PC-3 (cell line): ENCODE data around the gene SFT2D2. TPM values are rescaled to one million over a fixed set of nuclear protein-coding genes. Genes with fewer than 3 reads are reported as not detected.

Source experiments
- ATAC-seq: fragments of 200-7000 bp; cut with Tn5 transposase; 2 replicates; pipeline ENCODE4 v1.9.1; 2020; ENCODE audit warnings: mild to moderate bottlenecking, moderate library complexity
- BruUV-seq: library from RNA; stranded (reverse); fragments of 400-500 nt; replicated peaks from 2 replicates; lab custom pipeline; 2021; lab: Mats Ljungman, UMichigan
- CTCF ChIA-PET: fragments of 300-600 bp; sonication (Branson Sonifier 250); formaldehyde crosslinking; loops from one replicate; lab custom pipeline; 2022; ENCODE audit warnings: antibody characterized with exemption; lab: Charles Lee
- POLR2A ChIA-PET: fragments of 300-600 bp; sonication (Branson Sonifier 250); formaldehyde crosslinking; loops from one replicate; lab custom pipeline; 2022; ENCODE audit warnings: antibody characterized with exemption; ENCODE audit not compliant: unreplicated experiment; lab: Charles Lee
- DNase-seq: peaks from one replicate; pipeline ENCODE4 v3.0.0-alpha.2; 2015
- H2AFZ ChIP-seq: fragments of 300-600 bp; sonication (generic); 2 replicates; pipeline ENCODE4 v1.6.0; 2016; ENCODE audit warnings: antibody characterized with exemption, low read length
- H3F3A ChIP-seq: fragments of 300-600 bp; sonication (generic); one replicate; pipeline ENCODE4 v1.6.0; 2017; ENCODE audit warnings: antibody characterized with exemption, low read length, control low read depth, mild to moderate bottlenecking; ENCODE audit not compliant: unreplicated experiment
- H3K27ac ChIP-seq: fragments of 300-600 bp; sonication (generic); 2 replicates; pipeline ENCODE4 v1.5.1; 2016; ENCODE audit warnings: mild to moderate bottlenecking, low read length
- H3K27me3 ChIP-seq: fragments of 300-600 bp; sonication (generic); 2 replicates; pipeline ENCODE4 v1.6.1; 2016; ENCODE audit warnings: low read length, mixed read lengths
- H3K36me3 ChIP-seq: fragments of 300-600 bp; sonication (generic); 2 replicates; pipeline ENCODE4 v1.6.1; 2016; ENCODE audit warnings: low read depth, mixed run types, low read length, mixed read lengths
- H3K4me1 ChIP-seq: fragments of 300-600 bp; sonication (generic); 2 replicates; pipeline ENCODE4 v1.5.1; 2016; ENCODE audit warnings: low read length; ENCODE audit not compliant: insufficient read depth
- H3K4me2 ChIP-seq: fragments of 300-600 bp; sonication (generic); 2 replicates; pipeline ENCODE4 v1.6.0; 2016; ENCODE audit warnings: low read length
- H3K4me3 ChIP-seq: fragments of 300-600 bp; sonication (generic); 2 replicates; pipeline ENCODE4 v1.5.1; 2016; ENCODE audit warnings: mild to moderate bottlenecking, low read length, mixed read lengths
- H3K79me2 ChIP-seq: fragments of 300-600 bp; sonication (generic); 2 replicates; pipeline ENCODE4 v1.6.1; 2017; ENCODE audit warnings: low read length, mixed read lengths
- H3K9ac ChIP-seq: fragments of 300-600 bp; sonication (generic); 2 replicates; pipeline ENCODE4 v1.6.0; 2016; ENCODE audit warnings: mild to moderate bottlenecking, low read length
- H3K9me2 ChIP-seq: fragments of 300-600 bp; sonication (generic); replicated peaks from 2 replicates; pipeline ENCODE4 v1.6.1; 2016; ENCODE audit warnings: mixed run types, low read length, mixed read lengths
- H3K9me3 ChIP-seq: fragments of 300-600 bp; sonication (generic); 2 replicates; pipeline ENCODE4 v1.6.1; 2016; ENCODE audit warnings: low read length, mixed read lengths
- H4K20me1 ChIP-seq: fragments of 300-600 bp; sonication (generic); 2 replicates; pipeline ENCODE4 v1.6.1; 2016; ENCODE audit warnings: low read length, mixed read lengths
- CTCF ChIP-seq: fragments of 300-600 bp; sonication (generic); conservative IDR thresholded peaks from 2 replicates; pipeline ENCODE4 v1.5.1; 2017; ENCODE audit warnings: antibody characterized with exemption, low read depth, mild to moderate bottlenecking, low read length
- EZH2 ChIP-seq: fragments of 300-600 bp; sonication (generic); IDR thresholded peaks from one replicate; pipeline ENCODE4 v1.6.1; 2017; ENCODE audit warnings: antibody characterized with exemption, mild to moderate bottlenecking, low read length; ENCODE audit not compliant: unreplicated experiment
- EZH2phosphoT487 ChIP-seq: fragments of 300-600 bp; sonication (generic); IDR thresholded peaks from 2 replicates; pipeline ENCODE4 v1.6.1; 2018; ENCODE audit warnings: mild to moderate bottlenecking, antibody characterized with exemption, low read length, borderline replicate concordance
- intact Hi-C: fragments of 100-400 bp; cut with micrococcal nuclease; formaldehyde crosslinking; loops from 2 replicates; pipeline ENCODE4 v1.9.0; 2023
- total RNA-seq: library from RNA; depleted of rRNA; stranded (reverse); fragments of >200 nt; gene quantifications from 2 replicates; pipeline ENCODE4 v1.2.3, GENCODE V29; 2014

SFT2D2 gene
- total RNA-seq, 1 experiment from 2014 or later: 38.7 TPM

- no peak overlapping the region for H3K27ac ChIP-seq
- ChIA-PET CTCF (no interaction called here), POLR2A (no interaction called here)
- H2AFZ ChIP-seq: no peak overlapping the region
- TF ChIP-seq EZH2phosphoT487: no peak
- no peak for TF ChIP-seq EZH2
- TF ChIP-seq CTCF: no peak
- H3K79me2 ChIP-seq: no peaks in the 10 kb centered on the region
- H4K20me1 ChIP-seq: no peaks in the 10 kb centered on the region
- H3K4me3 ChIP-seq: no peak overlapping the region
- H3K4me2 ChIP-seq: no peak overlapping the region
- DNase-seq (no peak), ATAC-seq (no peak)
- 0 out of 2 replicates have a peak, but pooled peaks cover 2% of the 10 kb centered on the region for H3K4me1 ChIP-seq
- H3K36me3 ChIP-seq: no peaks in the 10 kb centered on the region
- no peak overlapping the region for H3K9ac ChIP-seq
- no TSS peak for BruUV-seq
- intact Hi-C loops: no loop called here
- no peaks in the 10 kb centered on the region for H3K27me3 ChIP-seq
- H3K9me3 ChIP-seq: no peaks in the 10 kb centered on the region
- no peaks in the 10 kb centered on the region for H3F3A ChIP-seq
- no peaks in the 10 kb centered on the region for H3K9me2 ChIP-seq
These were observed 53.4 kb downstream of the SFT2D2 start for GRCh38 chr1:168279253-168279652.

GRCh38 chr1:168280296-168280927 lies 54.6 kb downstream of the SFT2D2 start, which contains the start of gene TBX19:
TBX19 (plus strand) TSS chr1:168280877; CDS start chr1:168281091, 214 bp downstream.
- no TSS peak for BruUV-seq
- CTCF ChIA-PET: no interaction called here
- Histone ChIP-seq H3K27ac (no peak within 1 kb of the TSS), H3K9ac (no peak within 1 kb of the TSS), H3K9me2 (no peaks in the 10 kb centered on the region), H3K79me2 (no peaks in the 10 kb centered on the region), H4K20me1 (no peaks in the 10 kb centered on the region), H3F3A (no peaks in the 10 kb centered on the region), H3K9me3 (no peaks in the 10 kb centered on the region), H3K27me3 (no peaks in the 10 kb centered on the region), H3K4me3 (no peak within 1 kb of the TSS), H2AFZ (no peak within 1 kb of the TSS), H3K4me1 (peaks cover 14% of the 10 kb centered on the region), H3K4me2 (no peak within 1 kb of the TSS), H3K36me3 (no peaks in the 10 kb centered on the region)
- TF ChIP-seq CTCF (no peak), EZH2phosphoT487 (no peak), EZH2 (no peak)
- intact Hi-C loops: no loop called here
- DNase-seq (no peak), ATAC-seq (no peak)
- POLR2A ChIA-PET: no interaction called here

DNA sequence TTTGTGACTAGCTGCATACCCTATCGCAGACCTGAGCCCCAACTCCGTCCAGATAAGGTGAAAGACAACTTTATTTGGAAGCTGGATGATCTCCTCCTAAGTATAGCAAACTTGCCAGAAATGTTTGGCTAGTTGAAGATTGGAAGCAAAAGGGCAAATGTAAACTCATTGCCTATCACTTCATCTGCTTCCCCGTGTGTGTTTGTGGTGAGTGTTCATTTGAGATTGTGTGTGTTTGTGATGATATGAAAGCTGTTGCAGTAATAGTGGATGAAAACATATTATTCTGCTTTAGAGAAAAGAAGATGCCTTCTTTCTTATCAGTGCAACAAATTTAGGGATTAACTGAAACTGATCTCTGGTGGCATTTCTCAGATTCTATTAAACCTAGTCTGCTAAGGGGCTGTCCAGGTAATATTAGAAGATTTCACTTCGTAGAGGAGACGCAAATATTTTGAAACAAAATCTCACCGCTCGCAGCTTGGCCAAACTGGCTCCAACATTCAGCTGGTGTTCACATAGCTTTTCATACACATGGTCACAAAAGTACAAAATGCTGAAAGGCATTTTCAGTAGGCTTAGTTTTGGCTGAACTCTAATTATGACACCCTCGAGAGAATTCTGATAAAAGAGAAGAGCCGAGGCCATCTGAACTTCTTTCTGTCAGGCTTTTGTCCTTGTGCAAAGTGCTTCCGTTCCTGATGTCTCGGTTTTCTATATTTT lies 56.0 kb downstream of the SFT2D2 start:
- no peak for DNase-seq
- Histone ChIP-seq H3K9me3 (no peaks in the 10 kb centered on the region), H3K27me3 (no peaks in the 10 kb centered on the region), H3K9me2 (no peaks in the 10 kb centered on the region), H3K27ac (no peak overlapping the region), H3K4me3 (no peak overlapping the region), H3K79me2 (no peaks in the 10 kb centered on the region), H3F3A (no peaks in the 10 kb centered on the region), H2AFZ (no peak overlapping the region), H4K20me1 (no peaks in the 10 kb centered on the region), H3K4me2 (no peak overlapping the region), H3K4me1 (peaks cover 27% of the 10 kb centered on the region), H3K36me3 (no peaks in the 10 kb centered on the region), H3K9ac (no peak overlapping the region)
- ChIA-PET CTCF (no interaction called here), POLR2A (no interaction called here)
- TF ChIP-seq EZH2: no peak
- TF ChIP-seq CTCF: no peak
- no peak for TF ChIP-seq EZH2phosphoT487
- intact Hi-C loops: no loop called here
- BruUV-seq: no TSS peak
- no peak for ATAC-seq
